Loucy (cell line): ENCODE results near the gene ABHD12.

Source experiments
- H2AFZ ChIP-seq: fragments of 200-600 bp; sonication (generic); 2 replicates; pipeline ENCODE4 v1.6.0; 2016; ENCODE audit warnings: antibody characterized with exemption, mild to moderate bottlenecking, low read length, moderate library complexity
- H3F3A ChIP-seq: fragments of 200-600 bp; 2 replicates; pipeline ENCODE4 v1.6.0; 2016; ENCODE audit warnings: antibody characterized with exemption, low read depth, mild to moderate bottlenecking
- H3K27me3 ChIP-seq: fragments of 200-600 bp; sonication (generic); 2 replicates; pipeline ENCODE4 v1.6.1; 2014; ENCODE audit warnings: low read length, mild to moderate bottlenecking; ENCODE audit not compliant: insufficient read depth, poor library complexity, severe bottlenecking
- H3K36me3 ChIP-seq: fragments of 200-600 bp; sonication (generic); 2 replicates; pipeline ENCODE4 v1.6.1; 2016; ENCODE audit warnings: low read length; ENCODE audit not compliant: insufficient read depth
- H3K4me1 ChIP-seq: fragments of 200-600 bp; sonication (generic); 2 replicates; pipeline ENCODE4 v1.5.1; 2014; ENCODE audit warnings: low read length, mild to moderate bottlenecking; ENCODE audit not compliant: insufficient read depth, poor library complexity, severe bottlenecking
- H3K4me2 ChIP-seq: fragments of 200-600 bp; sonication (generic); 2 replicates; pipeline ENCODE4 v1.6.0; 2014; ENCODE audit warnings: antibody characterized with exemption, low read length, low read depth, mild to moderate bottlenecking; ENCODE audit not compliant: poor library complexity, severe bottlenecking
- H3K4me3 ChIP-seq: fragments of 200-600 bp; sonication (generic); 2 replicates; pipeline ENCODE4 v1.5.1; 2014; ENCODE audit warnings: low read length, mild to moderate bottlenecking, mixed read lengths; ENCODE audit not compliant: poor library complexity, severe bottlenecking
- H3K79me2 ChIP-seq: fragments of 200-600 bp; sonication (generic); 2 replicates; pipeline ENCODE4 v1.6.1; 2014; ENCODE audit warnings: low read length; ENCODE audit not compliant: insufficient read depth
- H3K9ac ChIP-seq: fragments of 200-600 bp; sonication (generic); 2 replicates; pipeline ENCODE4 v1.6.0; 2014; ENCODE audit warnings: mild to moderate bottlenecking, low read depth, low read length, moderate library complexity; ENCODE audit not compliant: poor library complexity, severe bottlenecking
- H3K9me2 ChIP-seq: fragments of 200-600 bp; sonication (generic); replicated peaks from 2 replicates; pipeline ENCODE4 v1.6.1; 2016; ENCODE audit warnings: low read depth, low read length, mixed read lengths
- H3K9me3 ChIP-seq: fragments of 200-600 bp; sonication (generic); 2 replicates; pipeline ENCODE4 v1.6.1; 2014; ENCODE audit warnings: mild to moderate bottlenecking, antibody characterized with exemption, low read length, low read depth; ENCODE audit not compliant: insufficient read depth
- H4K20me1 ChIP-seq: fragments of 200-600 bp; sonication (generic); 2 replicates; pipeline ENCODE4 v1.6.0; 2014; ENCODE audit warnings: antibody characterized with exemption, low read length, mild to moderate bottlenecking; ENCODE audit not compliant: insufficient read depth, poor library complexity, severe bottlenecking
- EZH2phosphoT487 ChIP-seq: fragments of 200-600 bp; IDR thresholded peaks from 2 replicates; pipeline ENCODE4 v1.6.1; 2018; ENCODE audit warnings: antibody characterized with exemption, mild to moderate bottlenecking, moderate library complexity, borderline replicate concordance
- TF ChIP-seq, protein P1 (sequence below): fragments of 200-600 bp; sonication (generic); conservative IDR thresholded peaks from 2 replicates; pipeline ENCODE4 v1.5.1; 2014; ENCODE audit warnings: mild to moderate bottlenecking, antibody characterized with exemption, low read length

Gene ABHD12

DNA sequence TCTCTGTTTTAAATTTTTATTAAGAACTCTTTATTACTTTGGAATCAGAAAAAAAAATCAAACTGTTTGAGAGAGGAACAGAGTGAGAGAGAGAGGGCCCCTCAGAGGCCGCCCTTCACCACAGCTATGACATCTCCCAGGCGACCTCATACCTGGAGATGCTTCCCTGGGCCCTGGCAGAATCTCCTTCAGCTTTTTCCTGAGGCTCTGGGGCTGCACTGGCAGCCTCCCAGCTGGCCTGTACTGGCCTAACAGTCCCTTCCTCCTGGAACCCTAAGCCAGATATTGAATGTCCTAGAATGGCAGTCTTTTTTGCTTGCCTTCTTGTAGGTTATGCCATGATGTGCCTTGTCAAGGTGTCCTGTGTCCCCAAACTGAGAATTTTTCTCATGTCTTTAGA, 13.7 kb downstream of the ABHD12 start:
- peaks cover 2% of the 10 kb centered on the region; the same call in 1 of the 2 replicates for H3K36me3 ChIP-seq
- H4K20me1 ChIP-seq: peaks cover 5% of the 10 kb centered on the region
- H3K4me2 ChIP-seq: no peak overlapping the region
- no peaks in the 10 kb centered on the region for H3F3A ChIP-seq
- H3K9ac ChIP-seq: no peak overlapping the region
- no peaks in the 10 kb centered on the region for H3K9me3 ChIP-seq
- no peak overlapping the region for H3K4me3 ChIP-seq
- TF ChIP-seq, protein P1, sequence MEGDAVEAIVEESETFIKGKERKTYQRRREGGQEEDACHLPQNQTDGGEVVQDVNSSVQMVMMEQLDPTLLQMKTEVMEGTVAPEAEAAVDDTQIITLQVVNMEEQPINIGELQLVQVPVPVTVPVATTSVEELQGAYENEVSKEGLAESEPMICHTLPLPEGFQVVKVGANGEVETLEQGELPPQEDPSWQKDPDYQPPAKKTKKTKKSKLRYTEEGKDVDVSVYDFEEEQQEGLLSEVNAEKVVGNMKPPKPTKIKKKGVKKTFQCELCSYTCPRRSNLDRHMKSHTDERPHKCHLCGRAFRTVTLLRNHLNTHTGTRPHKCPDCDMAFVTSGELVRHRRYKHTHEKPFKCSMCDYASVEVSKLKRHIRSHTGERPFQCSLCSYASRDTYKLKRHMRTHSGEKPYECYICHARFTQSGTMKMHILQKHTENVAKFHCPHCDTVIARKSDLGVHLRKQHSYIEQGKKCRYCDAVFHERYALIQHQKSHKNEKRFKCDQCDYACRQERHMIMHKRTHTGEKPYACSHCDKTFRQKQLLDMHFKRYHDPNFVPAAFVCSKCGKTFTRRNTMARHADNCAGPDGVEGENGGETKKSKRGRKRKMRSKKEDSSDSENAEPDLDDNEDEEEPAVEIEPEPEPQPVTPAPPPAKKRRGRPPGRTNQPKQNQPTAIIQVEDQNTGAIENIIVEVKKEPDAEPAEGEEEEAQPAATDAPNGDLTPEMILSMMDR: no peak
- no peak for TF ChIP-seq EZH2phosphoT487
- peaks cover 79% of the 10 kb centered on the region for H3K79me2 ChIP-seq
- no peaks in the 10 kb centered on the region for H3K27me3 ChIP-seq
- no peak overlapping the region for H2AFZ ChIP-seq
- H3K4me1 ChIP-seq: no peaks in the 10 kb centered on the region
- no peaks in the 10 kb centered on the region for H3K9me2 ChIP-seq

DNA sequence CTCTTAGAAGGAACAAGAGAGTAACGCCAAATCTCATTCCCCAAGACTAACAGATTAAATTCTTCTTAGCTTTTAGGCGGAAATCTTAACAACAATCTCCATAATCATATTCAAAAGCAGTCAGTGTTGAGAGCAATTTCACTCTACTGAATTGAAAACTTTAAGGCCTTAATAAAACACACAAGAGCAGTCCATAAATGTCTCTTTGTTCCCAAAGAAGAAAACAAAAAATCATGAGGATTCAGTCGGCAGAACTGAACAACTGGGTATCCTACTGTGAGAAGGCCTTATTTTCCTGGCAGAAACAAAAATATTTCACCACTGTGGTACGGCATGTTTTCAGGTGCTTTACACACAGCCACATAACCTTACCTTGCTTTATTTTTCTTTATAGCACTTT, 14.4 kb downstream of the ABHD12 start:
- H3K9ac ChIP-seq: no peak overlapping the region
- H3K4me2 ChIP-seq: no peak overlapping the region
- no peaks in the 10 kb centered on the region for H3K9me2 ChIP-seq
- no peaks in the 10 kb centered on the region for H3K4me1 ChIP-seq
- H3K27me3 ChIP-seq: no peaks in the 10 kb centered on the region
- H3K9me3 ChIP-seq: no peaks in the 10 kb centered on the region
- H3K4me3 ChIP-seq: no peak overlapping the region
- H3K36me3 ChIP-seq: no peaks in the 10 kb centered on the region
- H3F3A ChIP-seq: no peaks in the 10 kb centered on the region
- peaks cover 78% of the 10 kb centered on the region for H3K79me2 ChIP-seq
- H2AFZ ChIP-seq: no peak overlapping the region
- peaks cover 3% of the 10 kb centered on the region for H4K20me1 ChIP-seq
- TF ChIP-seq, protein P1: no peak
- TF ChIP-seq EZH2phosphoT487: no peak

DNA sequence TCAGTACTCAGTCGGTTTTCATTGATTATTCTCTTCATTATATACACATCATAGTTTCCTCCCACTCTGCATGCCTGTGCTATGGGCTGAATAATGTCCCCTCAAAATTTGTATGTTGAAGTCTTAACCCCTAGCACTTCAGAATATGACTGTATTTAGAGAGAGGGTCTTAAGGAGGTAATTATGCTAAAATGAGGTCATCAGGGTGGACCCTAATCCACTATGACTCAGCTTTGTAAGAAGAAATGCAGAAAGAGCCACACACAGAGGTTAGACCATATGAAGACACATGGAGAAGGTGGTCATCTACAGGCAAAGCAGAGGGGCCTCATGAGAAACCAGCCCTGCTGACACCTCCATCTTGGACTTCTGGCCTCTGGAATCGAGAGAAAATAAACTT, 15.8 kb downstream of the ABHD12 start:
- Histone ChIP-seq H3K4me2 (no peak overlapping the region), H3K9ac (no peak overlapping the region), H3K4me1 (no peaks in the 10 kb centered on the region), H3K79me2 (peaks cover 78% of the 10 kb centered on the region; the same call in 1 of the 2 replicates), H2AFZ (no peak overlapping the region), H3K36me3 (no peaks in the 10 kb centered on the region), H3K9me3 (no peaks in the 10 kb centered on the region), H3F3A (no peaks in the 10 kb centered on the region), H3K27me3 (no peaks in the 10 kb centered on the region), H4K20me1 (peaks cover 2% of the 10 kb centered on the region), H3K4me3 (no peak overlapping the region), H3K9me2 (no peaks in the 10 kb centered on the region)
- TF ChIP-seq, protein P1: no peak
- no peak for TF ChIP-seq EZH2phosphoT487
